H9 (cell line): ENCODE measurements around the gene CPSF4L. TPM values are rescaled to one million over a fixed set of nuclear protein-coding genes. Genes with fewer than 3 reads are reported as not detected.
A peak's percentile ranks its signal among the peaks of the same experiment; 100 is the strongest.

ENCODE experiments used
- DNase-seq: peaks from one replicate; pipeline ENCODE4 v3.0.0-alpha.2; 2017
- H2AFZ ChIP-seq: one replicate; pipeline ENCODE4 v1.6.1; 2013; ENCODE audit warnings: mild to moderate bottlenecking, low read length, control low read depth, moderate library complexity
- H2AK5ac ChIP-seq: 2 replicates; pipeline ENCODE4 v1.6.1; 2013; ENCODE audit warnings: low read length, control low read depth, mixed read lengths; ENCODE audit not compliant: insufficient read length
- H2BK120ac ChIP-seq: one replicate; pipeline ENCODE4 v1.6.1; 2013; ENCODE audit warnings: low read depth, mild to moderate bottlenecking, low read length, control low read depth, inconsistent platforms; ENCODE audit not compliant: poor library complexity, severe bottlenecking
- H2BK12ac ChIP-seq: 2 replicates; pipeline ENCODE4 v1.6.1; 2013; ENCODE audit warnings: low read length, control low read depth, mixed read lengths, low read depth; ENCODE audit not compliant: insufficient read length
- H2BK15ac ChIP-seq: 2 replicates; pipeline ENCODE4 v1.6.1; 2013; ENCODE audit warnings: low read depth, low read length, control low read depth
- H2BK20ac ChIP-seq: one replicate; pipeline ENCODE4 v1.6.1; 2013; ENCODE audit warnings: low read depth, mild to moderate bottlenecking, low read length, control low read depth, inconsistent platforms; ENCODE audit not compliant: poor library complexity, severe bottlenecking
- H2BK5ac ChIP-seq: 2 replicates; pipeline ENCODE4 v1.6.1; 2013; ENCODE audit warnings: low read length, control low read depth, mixed read lengths; ENCODE audit not compliant: insufficient read length
- H3K14ac ChIP-seq: 2 replicates; pipeline ENCODE4 v1.6.1; 2013; ENCODE audit warnings: low read length, control low read depth; ENCODE audit not compliant: insufficient read depth
- H3K18ac ChIP-seq: 2 replicates; pipeline ENCODE4 v1.6.1; 2013; ENCODE audit warnings: low read depth, mild to moderate bottlenecking, mixed read lengths, low read length, control low read depth; ENCODE audit not compliant: insufficient read length
- H3K23ac ChIP-seq: 2 replicates; pipeline ENCODE4 v1.6.1; 2013; ENCODE audit warnings: low read length, control low read depth, mixed read lengths, low read depth; ENCODE audit not compliant: insufficient read length
- H3K23me2 ChIP-seq: 2 replicates; pipeline ENCODE4 v1.6.1; 2013; ENCODE audit warnings: low read depth, mild to moderate bottlenecking, mixed read lengths, low read length, control low read depth; ENCODE audit not compliant: insufficient read length, poor library complexity, severe bottlenecking
- H3K27ac ChIP-seq: 2 replicates; pipeline ENCODE4 v1.5.1; 2013; ENCODE audit warnings: low read length, control low read depth, mixed read lengths, low read depth; ENCODE audit not compliant: insufficient read length
- H3K27me3 ChIP-seq: 2 replicates; pipeline ENCODE4 v1.6.1; 2013; ENCODE audit warnings: low read length, control low read depth, inconsistent platforms; ENCODE audit not compliant: insufficient read depth
- H3K4ac ChIP-seq: 2 replicates; pipeline ENCODE4 v1.6.1; 2013; ENCODE audit warnings: low read depth, mild to moderate bottlenecking, control low read depth, inconsistent platforms, low read length, moderate library complexity
- H3K4me1 ChIP-seq: 2 replicates; pipeline ENCODE4 v1.6.1; 2013; ENCODE audit warnings: low read length, control low read depth, inconsistent platforms; ENCODE audit not compliant: insufficient read depth
- H3K4me2 ChIP-seq: 2 replicates; pipeline ENCODE4 v1.6.1; 2013; ENCODE audit warnings: low read length, control low read depth, mixed read lengths; ENCODE audit not compliant: insufficient read length, insufficient read depth
- H3K56ac ChIP-seq: 2 replicates; pipeline ENCODE4 v1.6.1; 2013; ENCODE audit warnings: low read depth, mild to moderate bottlenecking, mixed read lengths, low read length, control low read depth; ENCODE audit not compliant: insufficient read length
- H3K79me1 ChIP-seq: 2 replicates; pipeline ENCODE4 v1.6.1; 2013; ENCODE audit warnings: low read depth, mild to moderate bottlenecking, moderate library complexity, low read length, control low read depth, inconsistent platforms; ENCODE audit not compliant: insufficient read depth, poor library complexity, severe bottlenecking
- H3K79me2 ChIP-seq: 2 replicates; pipeline ENCODE4 v1.6.1; 2013; ENCODE audit warnings: low read length, control low read depth, inconsistent platforms; ENCODE audit not compliant: insufficient read depth
- H3K9ac ChIP-seq: 2 replicates; pipeline ENCODE4 v1.6.1; 2013; ENCODE audit warnings: low read length, control low read depth, mixed read lengths; ENCODE audit not compliant: insufficient read length; ENCODE audit errors: extremely low read depth
- H3K9me3 ChIP-seq: one replicate; pipeline ENCODE4 v1.6.1; 2013; ENCODE audit warnings: low read depth, low read length, inconsistent platforms; ENCODE audit not compliant: control insufficient read depth
- H3T11ph ChIP-seq: one replicate; pipeline ENCODE4 v1.6.1; 2013; ENCODE audit warnings: mild to moderate bottlenecking, low read length, control low read depth, inconsistent platforms
- H4K20me1 ChIP-seq: one replicate; pipeline ENCODE4 v1.6.1; 2013; ENCODE audit not compliant: control insufficient read depth, insufficient read length, insufficient read depth
- H4K5ac ChIP-seq: 2 replicates; pipeline ENCODE4 v1.6.1; 2013; ENCODE audit warnings: low read depth, mild to moderate bottlenecking, mixed read lengths, low read length, control low read depth; ENCODE audit not compliant: insufficient read length
- H4K8ac ChIP-seq: replicated peaks from 2 replicates; pipeline ENCODE4 v1.6.1; 2013; ENCODE audit warnings: low read length, control low read depth, mixed read lengths, low read depth; ENCODE audit not compliant: insufficient read length
- H4K91ac ChIP-seq: 2 replicates; pipeline ENCODE4 v1.6.1; 2013; ENCODE audit warnings: low read depth, mild to moderate bottlenecking, moderate library complexity, mixed read lengths, low read length, control low read depth; ENCODE audit not compliant: insufficient read length
- H3K27ac Mint-ChIP-seq, 3 experiments: 2 replicates in 2 of 3; 3 replicates in 1 of 3; pipeline ENCODE4 v1.8.0; 2020 to 2021; ENCODE audit warnings: mixed read lengths in 3 of 3, mild to moderate bottlenecking in 1 of 3, moderate library complexity in 1 of 3
- H3K27me3 Mint-ChIP-seq: 2 replicates; pipeline ENCODE4 v1.8.0; 2021; ENCODE audit warnings: low read depth, mild to moderate bottlenecking, moderate library complexity, mixed read lengths
- H3K36me3 Mint-ChIP-seq, 3 experiments: 2 replicates in 2 of 3; 3 replicates in 1 of 3; pipeline ENCODE4 v1.8.0; 2020 to 2021; ENCODE audit warnings: low read depth in 3 of 3, mixed read lengths in 3 of 3; ENCODE audit not compliant: insufficient read depth in 1 of 3
- H3K4me1 Mint-ChIP-seq, 2 experiments: 2 replicates each; pipeline ENCODE4 v1.8.0; 2020; ENCODE audit warnings: mixed read lengths in 2 of 2
- H3K4me3 Mint-ChIP-seq, 2 experiments: 2 replicates in 1 of 2; 3 replicates in 1 of 2; pipeline ENCODE4 v1.8.0; 2020 to 2021; ENCODE audit warnings: mild to moderate bottlenecking in 2 of 2, mixed read lengths in 2 of 2, moderate library complexity in 1 of 2
- H3K9me3 Mint-ChIP-seq, 2 experiments: 2 replicates in 1 of 2; 3 replicates in 1 of 2; pipeline ENCODE4 v1.8.0; 2020; ENCODE audit warnings: mild to moderate bottlenecking in 2 of 2, mixed read lengths in 2 of 2, moderate library complexity in 1 of 2
- CTCF ChIP-seq: fragments of 200-600 bp; sonication (generic); conservative IDR thresholded peaks from 3 replicates; pipeline ENCODE4 v1.8.0; 2021; ENCODE audit warnings: antibody characterized with exemption, mild to moderate bottlenecking
- WGBS: extraction: QIAGEN DNeasy Blood & Tissue Kit; methylation state at CpG from one replicate; pipeline ENCODE4 v1.1.7; 2013; ENCODE audit warnings: missing lambda C conversion rate, low lambda C conversion rate, mixed read lengths; ENCODE audit not compliant: insufficient read length; ENCODE audit errors: extremely low coverage; 5-methylcytosine and 5-hydroxymethylcytosine counted together
- total RNA-seq: library from RNA; stranded (reverse); gene quantifications from 2 replicates; pipeline ENCODE4 v1.2.1, GENCODE V29; 2021

CPSF4L gene
- total RNA-seq, 1 experiment from 2014 or later: not detected

DNA sequence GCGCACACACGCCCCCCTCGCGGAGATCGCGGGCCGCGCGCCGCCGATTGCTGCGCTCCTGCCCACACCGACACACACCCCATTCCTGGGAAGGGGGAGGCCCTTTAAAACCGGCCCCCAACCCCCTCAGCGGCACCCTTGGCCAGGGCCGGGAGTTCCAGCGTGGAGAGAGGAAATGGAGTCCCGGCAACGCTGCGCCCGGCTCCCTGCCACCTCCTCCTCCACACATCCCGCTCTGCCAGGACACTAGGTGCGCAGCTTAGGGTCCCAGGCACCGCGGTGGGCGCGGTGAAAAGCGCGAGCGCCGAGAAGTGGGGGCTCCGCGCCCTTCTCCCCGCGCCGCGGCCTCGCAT is 49.7 kb upstream of the CPSF4L start:
- Histone ChIP-seq H3K4me1 (peaks cover 2% of the 10 kb centered on the region; the same call in 1 of the 2 replicates), H2AK5ac (no peak overlapping the region), H2BK120ac (no peak overlapping the region), H3K4me2 (peak overlapping the region; percentile 49), H3K79me1 (no peaks in the 10 kb centered on the region), H3K18ac (no peak overlapping the region), H2BK12ac (no peak overlapping the region), H3K14ac (no peak overlapping the region), H2BK20ac (no peak overlapping the region), H2AFZ (no peak overlapping the region), H3K27me3 (no peaks in the 10 kb centered on the region), H3K9me3 (no peaks in the 10 kb centered on the region), H3K56ac (no peak overlapping the region), H3K27ac (no peak overlapping the region), H3K4ac (no peak overlapping the region), H4K91ac (no peak overlapping the region), H4K8ac (no peak overlapping the region), H3T11ph (no peak overlapping the region), H4K20me1 (no peaks in the 10 kb centered on the region), H3K23ac (no peak overlapping the region), H3K79me2 (no peaks in the 10 kb centered on the region), H4K5ac (no peak overlapping the region), H2BK15ac (no peak overlapping the region), H3K23me2 (peaks cover 12% of the 10 kb centered on the region), H2BK5ac (no peak overlapping the region), H3K9ac (no peak overlapping the region)
- Mint-ChIP-seq H3K9me3 (peaks cover 0 to 3% of the 10 kb centered on the region in 2 experiments; a peak in 1 of 5 replicates), H3K27me3 (peaks cover 20% of the 10 kb centered on the region), H3K36me3 (no peaks in the 10 kb centered on the region; a peak in 1 of 7 replicates), H3K4me3 (peak overlapping the region; percentile 88 to 95), H3K4me1 (peaks cover 41 to 46% of the 10 kb centered on the region in 2 experiments), H3K27ac (no peak overlapping the region)
- DNase-seq: no peak
- WGBS: no CpG with 5 or more reads among the region's 38 CpGs
- TF ChIP-seq CTCF: no peak
